HG02610 (cell line): Measurements from ENCODE around the gene RAB3GAP2.
"Not testable (repeated sequence)": the region's sequence is repeated elsewhere in the genome, so short reads cannot be mapped to it uniquely, and the experiment has no call there.

Source experiments
- ATAC-seq: cut with Tn5 transposase; IDR thresholded peaks from one replicate; pipeline ENCODE4 v1.9.1; 2021; ENCODE audit warnings: mild to moderate bottlenecking, moderate library complexity; ENCODE audit not compliant: unreplicated experiment

Gene RAB3GAP2

DNA sequence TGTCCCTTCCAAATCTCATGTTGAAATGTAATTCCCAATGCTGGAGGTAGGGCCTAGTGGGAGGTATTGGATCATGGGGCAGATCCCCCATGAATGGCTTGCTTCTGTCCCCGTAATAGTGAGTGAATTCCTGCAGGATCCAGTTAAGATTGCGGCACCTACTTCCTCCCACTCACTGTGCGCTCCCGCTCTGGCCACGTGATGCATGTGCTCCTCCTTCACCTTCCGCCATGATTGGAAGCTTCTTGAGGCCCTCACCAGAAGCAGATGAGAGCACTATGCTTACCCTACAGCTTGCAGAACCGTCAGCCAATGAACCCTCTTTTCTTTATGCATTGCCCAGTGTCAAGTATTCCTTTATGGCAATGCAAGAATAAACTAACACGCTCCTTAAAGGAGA lies 14.9 kb upstream of the RAB3GAP2 start:
- no peak for ATAC-seq

- no peak for ATAC-seq
Measured at GRCh38 chr1:220283625-220284024, 11.4 kb upstream of the RAB3GAP2 start.

GRCh38 chr1:220281159-220281574 lies 8.9 kb upstream of the RAB3GAP2 start:
- no peak for ATAC-seq

DNA sequence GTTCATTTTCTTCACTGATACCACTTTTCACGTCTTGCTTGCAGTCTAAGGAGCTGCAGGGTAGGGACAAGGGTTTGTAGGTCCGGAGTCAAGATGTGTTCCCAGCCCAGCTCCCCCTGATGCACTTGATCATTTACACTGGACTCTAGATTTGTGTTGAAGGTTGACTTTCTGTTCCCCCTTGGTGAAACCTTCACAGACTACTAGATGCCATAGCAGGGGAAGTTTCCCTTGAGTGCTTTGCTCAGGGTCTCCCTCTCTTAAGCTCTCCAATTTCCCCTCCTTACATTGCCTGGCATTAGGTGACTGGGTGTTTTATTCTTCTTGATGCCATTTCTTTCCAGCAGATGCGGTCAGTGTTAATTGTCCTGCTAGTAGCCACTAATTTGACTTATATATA lies 8.0 kb upstream of the RAB3GAP2 start:
- ATAC-seq, result no peak

- no peak for ATAC-seq
Measured at GRCh38 chr1:220278991-220279390, 6.7 kb upstream of the RAB3GAP2 start.

DNA sequence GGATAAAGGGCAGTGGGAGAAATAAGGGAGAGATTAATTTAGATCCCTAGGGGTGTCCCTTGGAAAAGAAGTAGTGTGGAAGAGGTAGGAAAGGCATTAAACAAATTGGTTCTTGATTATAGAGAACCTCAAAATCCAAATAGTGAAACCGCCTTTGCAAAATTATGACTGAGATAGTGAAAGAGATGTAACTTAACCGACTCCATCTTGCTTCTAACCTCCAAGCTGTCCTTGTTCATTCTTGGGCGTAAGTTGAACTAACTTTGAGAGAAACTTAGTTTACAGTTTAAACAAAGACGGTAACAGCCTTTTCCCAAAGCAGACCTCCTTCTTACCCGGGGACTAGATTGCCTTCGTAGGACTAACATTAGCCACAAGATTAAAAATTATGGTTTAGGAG lies 3.2 kb upstream of the RAB3GAP2 start:
- ATAC-seq, result no peak

DNA sequence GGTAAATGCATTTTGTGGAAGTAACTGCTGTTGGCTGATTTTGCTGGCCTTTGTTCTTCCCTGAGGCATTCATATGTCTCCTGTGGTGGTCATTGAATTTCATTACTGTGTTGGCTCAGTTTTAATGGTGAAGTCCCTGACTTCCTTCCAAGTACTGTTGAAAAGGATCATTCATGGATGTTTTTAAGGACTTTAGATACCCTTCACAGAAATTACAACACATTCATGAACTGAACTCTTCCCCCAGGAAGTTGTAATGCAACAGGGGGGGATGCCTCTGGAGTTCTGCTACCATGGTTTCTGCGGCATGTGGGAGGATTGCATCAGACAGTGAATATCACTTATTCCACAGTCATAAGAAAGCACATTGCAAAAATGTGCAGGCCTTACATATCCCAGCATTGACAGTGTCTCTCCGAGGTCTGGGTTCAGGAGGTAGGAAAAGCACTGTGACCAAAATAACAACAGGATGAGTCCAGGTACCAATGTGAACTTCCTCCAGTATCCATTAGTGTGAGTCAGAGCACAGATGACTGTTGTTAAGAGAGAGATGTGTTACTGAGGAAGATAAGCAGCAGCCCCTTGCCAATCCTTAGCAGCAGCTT lies 2.1 kb upstream of the RAB3GAP2 start:
- ATAC-seq, result no peak

DNA sequence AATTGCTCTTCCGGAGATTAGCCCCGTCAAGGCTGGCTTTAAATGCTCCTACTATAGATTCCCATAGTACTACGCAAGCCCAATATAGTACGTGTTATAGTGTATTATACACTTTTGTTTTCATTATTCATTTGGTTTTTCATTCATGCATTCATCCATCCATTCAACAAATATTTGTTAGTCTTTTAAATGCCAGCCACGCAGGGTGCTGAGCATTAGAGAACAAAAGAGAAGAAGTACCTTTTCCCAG lies 513 bp upstream of the RAB3GAP2 start:
- no peak for ATAC-seq

- ATAC-seq, result peak; percentile 0
Measured at GRCh38 chr1:220271706-220272046, 577 bp downstream of the RAB3GAP2 start.

GRCh38 chr1:220269036-220269435 lies 3.2 kb downstream of the RAB3GAP2 start:
- ATAC-seq, result no peak

GRCh38 chr1:220267630-220268029 lies 4.6 kb downstream of the RAB3GAP2 start:
- ATAC-seq, result no peak

GRCh38 chr1:220260228-220260627 lies 12.0 kb downstream of the RAB3GAP2 start:
- ATAC-seq, result not testable (repeated sequence)

DNA sequence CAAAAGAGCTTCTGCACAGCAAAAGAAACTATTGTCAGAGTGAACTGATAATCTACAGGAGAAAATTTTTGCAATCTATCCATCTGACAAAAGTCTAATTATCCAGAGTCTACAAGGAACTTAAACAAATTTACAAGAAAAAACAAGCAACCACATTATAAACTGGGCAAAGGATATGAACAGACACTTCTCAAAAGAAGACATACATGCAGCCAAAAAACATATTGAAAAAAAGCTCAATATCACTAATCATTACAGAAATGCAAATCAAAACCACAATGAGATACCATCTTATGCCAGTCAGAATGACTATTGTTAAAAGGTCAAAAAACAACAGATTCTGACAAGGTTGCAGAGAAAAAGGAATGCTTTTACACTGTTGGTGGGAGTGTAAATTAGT lies 12.5 kb downstream of the RAB3GAP2 start:
- not testable (repeated sequence) for ATAC-seq

- not testable (repeated sequence) for ATAC-seq
Measured at GRCh38 chr1:220256194-220256593, 16.1 kb downstream of the RAB3GAP2 start.

GRCh38 chr1:220255204-220255603 lies 17.0 kb downstream of the RAB3GAP2 start:
- ATAC-seq, result no peak

DNA sequence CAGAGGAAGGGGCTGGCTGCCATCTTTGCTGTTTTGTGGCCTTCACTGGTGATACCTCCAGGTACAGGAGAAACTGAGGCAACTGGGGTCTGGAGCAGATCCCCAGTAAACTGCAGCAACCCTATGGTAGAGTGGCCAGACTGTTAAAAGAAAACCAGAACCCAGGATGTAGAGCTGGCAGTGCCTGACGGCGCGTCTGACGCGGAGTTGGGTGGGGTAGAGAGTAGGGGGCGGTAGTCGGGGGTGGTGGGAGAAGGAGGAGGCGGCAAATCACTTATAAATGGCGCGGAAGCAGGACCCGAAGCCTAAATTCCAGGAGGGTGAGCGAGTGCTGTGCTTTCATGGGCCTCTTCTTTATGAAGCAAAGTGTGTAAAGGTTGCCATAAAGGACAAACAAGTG lies 19.0 kb downstream of the RAB3GAP2 start:
- not testable (repeated sequence) for ATAC-seq

- no peak for ATAC-seq
Measured at GRCh38 chr1:220251272-220251671, 21.0 kb downstream of the RAB3GAP2 start.

DNA sequence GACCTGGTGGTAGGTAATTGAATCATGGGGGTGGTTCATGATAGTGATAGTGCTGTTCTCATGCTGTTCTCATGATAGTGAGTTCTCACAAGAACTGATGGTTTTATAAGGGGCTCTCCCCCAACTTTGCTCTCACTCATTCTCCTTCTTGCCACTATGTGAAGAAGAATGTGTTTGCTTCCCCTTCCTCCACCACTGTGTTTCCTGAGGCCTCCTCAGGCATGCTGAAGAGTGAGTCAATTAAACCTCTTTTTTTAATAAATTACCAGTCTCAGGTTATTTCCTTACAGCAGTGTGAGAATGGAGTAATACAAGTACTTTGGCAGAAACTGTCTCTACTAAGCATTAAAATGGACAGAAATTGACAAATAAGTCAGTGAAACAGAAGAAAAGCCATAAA lies 21.6 kb downstream of the RAB3GAP2 start:
- ATAC-seq, result no peak

- no peak for ATAC-seq
Measured at GRCh38 chr1:220249522-220249921, 22.7 kb downstream of the RAB3GAP2 start.

DNA sequence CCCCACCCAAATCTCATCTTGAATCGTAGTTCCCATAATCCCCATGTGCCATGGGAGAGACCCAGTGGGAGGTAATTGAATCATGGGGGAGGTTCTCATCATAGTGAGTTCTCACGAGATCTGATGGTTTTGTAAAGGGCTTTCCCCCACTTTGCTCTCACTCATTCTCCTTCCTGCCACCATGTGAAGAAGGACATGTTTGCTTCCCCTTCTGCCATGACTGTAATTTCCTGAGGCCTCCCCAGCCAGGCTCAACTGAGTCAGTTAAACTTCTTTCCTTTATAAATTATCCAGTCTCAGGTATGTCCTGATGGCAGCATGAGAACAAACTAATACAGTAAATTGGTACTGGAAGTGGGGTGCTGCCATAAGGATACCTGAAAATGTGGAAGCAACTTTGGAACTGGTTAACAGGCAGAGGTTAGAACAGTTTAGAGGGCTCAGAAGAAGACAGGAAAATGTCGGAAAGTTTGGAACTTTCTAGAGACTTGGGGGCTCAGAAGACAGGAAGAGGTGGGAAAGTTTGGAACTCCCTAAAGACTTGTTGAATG lies 23.5 kb downstream of the RAB3GAP2 start:
- not testable (repeated sequence) for ATAC-seq

DNA sequence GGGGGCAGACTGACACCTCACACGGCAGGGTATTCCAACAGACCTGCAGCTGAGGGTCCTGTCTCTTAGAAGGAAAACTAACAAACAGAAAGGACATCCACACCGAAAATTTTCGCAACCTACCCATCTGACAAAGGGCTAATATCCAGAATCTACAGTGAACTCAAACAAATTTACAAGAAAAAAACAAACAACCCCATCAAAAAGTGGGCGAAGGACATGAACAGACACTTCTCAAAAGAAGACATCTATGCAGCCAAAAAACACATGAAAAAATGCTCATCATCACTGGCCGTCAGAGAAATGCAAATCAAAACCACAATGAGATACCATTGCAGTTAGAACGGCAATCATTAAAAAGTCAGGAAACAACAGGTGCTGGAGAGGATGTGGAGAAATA lies 26.4 kb downstream of the RAB3GAP2 start:
- ATAC-seq, result not testable (repeated sequence)

GRCh38 chr1:220243947-220244346 lies 28.3 kb downstream of the RAB3GAP2 start:
- ATAC-seq, result no peak

DNA sequence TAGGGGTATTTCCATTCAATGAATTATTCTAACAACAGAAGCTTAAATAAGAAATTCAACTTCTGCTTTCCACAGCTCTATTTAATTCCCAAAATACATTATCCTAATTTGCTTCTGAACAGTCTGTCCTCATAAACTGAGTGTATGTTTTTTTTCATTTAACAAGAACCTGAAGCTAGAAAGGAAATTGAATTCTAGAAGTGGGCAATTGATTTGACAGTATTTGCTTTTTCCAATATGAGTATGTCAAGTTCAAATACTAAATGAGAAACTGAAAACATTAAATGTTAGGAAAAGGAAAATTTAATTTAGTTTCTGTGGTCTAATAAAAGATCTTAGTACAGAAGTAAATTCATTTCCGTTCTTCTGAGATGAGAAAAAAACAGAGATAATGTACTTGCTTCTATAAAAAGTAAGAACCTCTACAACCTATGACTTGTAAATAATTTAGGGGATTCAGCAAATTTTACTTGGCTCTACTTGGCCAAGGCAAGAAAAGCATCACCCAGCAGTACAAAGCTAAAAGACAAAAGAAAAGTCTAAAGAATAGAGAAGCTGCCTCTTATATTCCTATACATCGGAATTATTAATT lies 31.1 kb downstream of the RAB3GAP2 start:
- no peak for ATAC-seq
